Large intestine (tissue), 12 donors: ENCODE results near the gene PNPLA4. TPM values are rescaled to one million over a fixed set of nuclear protein-coding genes. Genes with fewer than 3 reads are reported as not detected.

ENCODE experiments used
- DNase-seq, 2 donors: peaks; one replicate each; pipeline versions ENCODE4 v3.0.0 to v3.0.0-alpha.2; 2013
- H3K27ac ChIP-seq: one replicate; pipeline ENCODE4 v1.5.1; 2013; ENCODE audit warnings: low read length
- H3K27me3 ChIP-seq: 2 replicates; pipeline ENCODE4 v1.6.1; 2013; ENCODE audit warnings: low read length; ENCODE audit not compliant: control insufficient read depth, insufficient read depth
- H3K36me3 ChIP-seq: 2 replicates; pipeline ENCODE4 v1.6.1; 2013; ENCODE audit warnings: low read length; ENCODE audit not compliant: control insufficient read depth, insufficient read depth
- H3K4me1 ChIP-seq: one replicate; pipeline ENCODE4 v1.6.1; 2013; ENCODE audit warnings: low read length; ENCODE audit not compliant: control insufficient read depth, insufficient read depth
- H3K4me3 ChIP-seq: one replicate; pipeline ENCODE4 v1.5.1; 2013; ENCODE audit warnings: low read length
- H3K9me3 ChIP-seq: one replicate; pipeline ENCODE4 v1.6.1; 2013; ENCODE audit warnings: mild to moderate bottlenecking, low read depth, low read length, moderate library complexity; ENCODE audit not compliant: control insufficient read depth
- WGBS: methylation state at CpG from one replicate; pipeline ENCODE4 v1.1.5; 2013; ENCODE audit warnings: low lambda C conversion rate; ENCODE audit not compliant: insufficient coverage; 5-methylcytosine and 5-hydroxymethylcytosine counted together
- long read RNA-seq, 11 donors: transcript quantifications; one replicate each; lab custom pipeline, GENCODE V29; 2026
- polyA plus RNA-seq: library from polyadenylated mRNA; unstranded; fragments of 120-200 nt; gene quantifications from one replicate; pipeline ENCODE4 v1.2.1, GENCODE V29; 2013

PNPLA4 gene, protein sequence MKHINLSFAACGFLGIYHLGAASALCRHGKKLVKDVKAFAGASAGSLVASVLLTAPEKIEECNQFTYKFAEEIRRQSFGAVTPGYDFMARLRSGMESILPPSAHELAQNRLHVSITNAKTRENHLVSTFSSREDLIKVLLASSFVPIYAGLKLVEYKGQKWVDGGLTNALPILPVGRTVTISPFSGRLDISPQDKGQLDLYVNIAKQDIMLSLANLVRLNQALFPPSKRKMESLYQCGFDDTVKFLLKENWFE
- 16.1 TPM for polyA plus RNA-seq
- long read RNA-seq, donor 1, transcript PNPLA4-201 (7 exons, 3,372 nt), result major isoform, 13 of 13 reads
- long read RNA-seq, donor 1, partial matches to known transcripts, result 0 of 13 reads
- long read RNA-seq, donor 1, other reads (novel, unspliced or antisense), result 0 of 13 reads
- long read RNA-seq, donor 2, transcript PNPLA4-201 (7 exons, 3,372 nt), result major isoform, 7 of 7 reads
- long read RNA-seq, donor 2, partial matches to known transcripts, result 0 of 7 reads
- long read RNA-seq, donor 2, other reads (novel, unspliced or antisense), result 0 of 7 reads
- long read RNA-seq, donor 3, transcript PNPLA4-201 (7 exons, 3,372 nt), result major isoform, 15 of 20 reads
- long read RNA-seq, donor 3, partial matches to known transcripts, result 5 of 20 reads
- long read RNA-seq, donor 3, other reads (novel, unspliced or antisense), result 0 of 20 reads
- long read RNA-seq, donor 4, partial matches to known transcripts, result 0 of 2 reads
- long read RNA-seq, donor 4, other reads (novel, unspliced or antisense), result 0 of 2 reads
- long read RNA-seq, donor 5, transcript PNPLA4-201 (7 exons, 3,372 nt), result major isoform, 6 of 7 reads
- long read RNA-seq, donor 5, partial matches to known transcripts, result 0 of 7 reads
- long read RNA-seq, donor 5, other reads (novel, unspliced or antisense), result 0 of 7 reads
- long read RNA-seq, donor 6, transcript PNPLA4-201 (7 exons, 3,372 nt), result major isoform, 11 of 18 reads
- long read RNA-seq, donor 6, partial matches to known transcripts, result 7 of 18 reads
- long read RNA-seq, donor 6, other reads (novel, unspliced or antisense), result 0 of 18 reads
- long read RNA-seq, donor 7, transcript PNPLA4-201 (7 exons, 3,372 nt), result major isoform, 6 of 6 reads
- long read RNA-seq, donor 7, partial matches to known transcripts, result 0 of 6 reads
- long read RNA-seq, donor 7, other reads (novel, unspliced or antisense), result 0 of 6 reads
- long read RNA-seq, donor 8, transcript PNPLA4-201 (7 exons, 3,372 nt), result major isoform, 16 of 29 reads
- long read RNA-seq, donor 8, partial matches to known transcripts, result 12 of 29 reads
- long read RNA-seq, donor 8, other reads (novel, unspliced or antisense), result 0 of 29 reads
- long read RNA-seq, donor 9, transcript PNPLA4-201 (7 exons, 3,372 nt), result major isoform, 12 of 18 reads
- long read RNA-seq, donor 9, partial matches to known transcripts, result 5 of 18 reads
- long read RNA-seq, donor 9, other reads (novel, unspliced or antisense), result 0 of 18 reads
- long read RNA-seq, donor 10, partial matches to known transcripts, result 5 of 8 reads
- long read RNA-seq, donor 10, other reads (novel, unspliced or antisense), result 0 of 8 reads
- long read RNA-seq, donor 11, transcript PNPLA4-201 (7 exons, 3,372 nt), result major isoform, 8 of 9 reads
- long read RNA-seq, donor 11, partial matches to known transcripts, result 0 of 9 reads
- long read RNA-seq, donor 11, other reads (novel, unspliced or antisense), result 0 of 9 reads

GRCh38 chrX:7927259-7928167 lies at the start of gene PNPLA4:
TSS of gene PNPLA4 (minus strand) at chrX:7927413. CDS start at chrX:7926119, 1,294 bp downstream.
- Histone ChIP-seq H3K27me3 (no peaks in the 10 kb centered on the region), H3K9me3 (no peaks in the 10 kb centered on the region), H3K27ac (peak within 1 kb of the TSS; percentile 85), H3K4me3 (peak within 1 kb of the TSS; percentile 62), H3K4me1 (peaks cover 4% of the 10 kb centered on the region), H3K36me3 (peaks cover 2% of the 10 kb centered on the region)
- WGBS, result no CpG with 5 or more reads among the region's 52 CpGs
- DNase-seq, result peak; percentile 89 to 92

GRCh38 chrX:7972586-7972985 lies 45.4 kb upstream of the PNPLA4 start:
- H3K4me1 ChIP-seq, result no peaks in the 10 kb centered on the region
- H3K4me3 ChIP-seq, result no peak overlapping the region
- no peaks in the 10 kb centered on the region for H3K36me3 ChIP-seq
- WGBS, result no CpG with 5 or more reads among the region's 2 CpGs
- no peak overlapping the region for H3K27ac ChIP-seq
- no peaks in the 10 kb centered on the region for H3K9me3 ChIP-seq
- no peaks in the 10 kb centered on the region for H3K27me3 ChIP-seq
- DNase-seq, result no peak

DNA sequence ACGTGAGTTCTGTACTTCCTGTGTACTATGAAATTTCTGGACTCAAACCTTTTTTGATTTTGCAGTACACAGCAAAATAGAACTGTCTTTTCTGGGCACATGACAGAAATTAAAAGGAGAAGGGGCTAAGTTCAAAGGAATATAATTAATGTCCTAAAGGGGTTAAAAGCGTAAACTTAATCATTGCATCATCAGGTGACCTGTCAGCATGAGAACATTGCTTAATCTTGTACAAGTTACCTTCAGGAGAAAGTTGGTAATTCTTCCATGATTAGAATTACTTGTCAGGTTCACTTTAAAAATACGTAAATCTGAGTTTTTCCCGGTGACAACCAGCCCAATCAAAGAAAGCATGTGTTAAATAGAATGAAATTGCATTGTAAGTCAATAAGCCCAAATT lies 43.2 kb upstream of the PNPLA4 start:
- Histone ChIP-seq H3K9me3 (no peaks in the 10 kb centered on the region), H3K36me3 (no peaks in the 10 kb centered on the region), H3K27ac (no peak overlapping the region), H3K4me3 (no peak overlapping the region), H3K4me1 (no peaks in the 10 kb centered on the region), H3K27me3 (no peaks in the 10 kb centered on the region)
- DNase-seq, result no peak
- WGBS, result no CpG with 5 or more reads among the region's 4 CpGs

DNA sequence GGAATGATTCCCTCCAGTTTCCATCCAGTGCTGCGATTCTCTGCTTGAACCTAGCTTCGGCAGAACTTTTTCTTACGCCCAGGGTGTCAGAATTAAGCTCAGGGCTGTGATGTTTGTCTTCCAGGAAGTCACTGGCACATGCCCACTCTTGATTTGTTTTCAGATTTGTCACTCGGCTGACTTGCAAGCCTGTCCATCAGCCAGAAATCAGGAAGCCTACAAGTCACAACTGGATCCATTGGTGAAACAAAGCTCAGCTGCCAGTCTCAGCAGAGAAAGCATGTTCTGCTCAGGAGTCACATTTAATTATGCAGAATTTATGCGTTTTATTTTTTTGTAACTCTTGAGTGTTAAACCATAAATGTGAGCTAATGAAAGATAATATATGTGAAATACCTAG lies 38.2 kb upstream of the PNPLA4 start:
- Histone ChIP-seq H3K36me3 (no peaks in the 10 kb centered on the region), H3K27me3 (no peaks in the 10 kb centered on the region), H3K9me3 (no peaks in the 10 kb centered on the region), H3K4me1 (no peaks in the 10 kb centered on the region), H3K4me3 (no peak overlapping the region), H3K27ac (no peak overlapping the region)
- no peak for DNase-seq
- WGBS, result no CpG with 5 or more reads among the region's 5 CpGs

GRCh38 chrX:7960246-7960645 lies 33.0 kb upstream of the PNPLA4 start:
- WGBS, result no CpG with 5 or more reads among the region's 1 CpG
- Histone ChIP-seq H3K27me3 (no peaks in the 10 kb centered on the region), H3K27ac (no peak overlapping the region), H3K9me3 (no peaks in the 10 kb centered on the region), H3K4me1 (no peaks in the 10 kb centered on the region), H3K36me3 (no peaks in the 10 kb centered on the region), H3K4me3 (no peak overlapping the region)
- no peak for DNase-seq

GRCh38 chrX:7953446-7953845 lies 26.2 kb upstream of the PNPLA4 start:
- Histone ChIP-seq H3K4me1 (no peaks in the 10 kb centered on the region), H3K9me3 (no peaks in the 10 kb centered on the region), H3K36me3 (no peaks in the 10 kb centered on the region), H3K4me3 (no peak overlapping the region), H3K27me3 (no peaks in the 10 kb centered on the region), H3K27ac (no peak overlapping the region)
- no peak for DNase-seq
- WGBS, result no CpG with 5 or more reads among the region's 5 CpGs

DNA sequence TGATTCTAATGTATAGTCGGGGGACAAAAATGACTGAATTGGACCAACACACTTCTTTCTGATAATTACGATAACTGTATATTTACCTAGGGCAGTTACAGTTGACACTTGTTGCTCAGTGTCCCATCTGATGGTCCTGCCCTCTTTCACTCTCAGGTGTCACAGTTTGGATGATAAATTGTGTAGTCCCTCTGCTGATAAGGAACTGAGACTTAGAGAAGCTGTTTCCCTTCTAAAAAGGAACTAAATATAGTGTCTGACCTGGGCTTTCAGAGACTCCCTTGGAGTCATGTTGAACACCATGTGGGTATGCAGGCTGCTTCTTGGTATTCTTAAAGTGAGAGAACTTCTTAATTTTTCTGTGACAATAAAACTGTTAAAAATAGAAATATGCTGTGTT lies 23.7 kb upstream of the PNPLA4 start:
- no CpG with 5 or more reads among the region's 2 CpGs for WGBS
- no peak overlapping the region for H3K27ac ChIP-seq
- no peak overlapping the region for H3K4me3 ChIP-seq
- H3K9me3 ChIP-seq, result no peaks in the 10 kb centered on the region
- no peak for DNase-seq
- no peaks in the 10 kb centered on the region for H3K36me3 ChIP-seq
- no peaks in the 10 kb centered on the region for H3K27me3 ChIP-seq
- H3K4me1 ChIP-seq, result no peaks in the 10 kb centered on the region

DNA sequence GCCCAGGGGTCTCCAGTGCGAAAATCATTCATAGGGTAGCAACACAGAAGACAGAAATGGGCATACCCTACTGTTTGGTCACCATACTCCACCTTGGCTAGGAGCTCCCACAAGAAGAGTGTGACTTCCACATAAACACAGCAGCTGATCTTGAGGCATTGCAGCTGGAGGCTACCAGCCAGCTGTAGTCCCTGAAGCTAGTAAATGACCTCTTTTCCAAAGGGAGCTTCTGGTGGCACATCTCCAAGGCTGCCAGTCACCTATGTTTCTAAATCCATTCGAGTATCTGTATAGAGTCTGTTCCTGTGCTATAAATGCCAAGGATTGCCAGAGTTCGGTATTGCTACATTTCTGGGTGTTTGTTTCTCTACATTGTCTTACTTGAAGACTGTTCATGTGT lies 21.3 kb upstream of the PNPLA4 start:
- Histone ChIP-seq H3K27me3 (no peaks in the 10 kb centered on the region), H3K36me3 (no peaks in the 10 kb centered on the region), H3K27ac (no peak overlapping the region), H3K4me1 (no peaks in the 10 kb centered on the region), H3K4me3 (no peak overlapping the region), H3K9me3 (no peaks in the 10 kb centered on the region)
- no peak for DNase-seq
- no CpG with 5 or more reads among the region's 3 CpGs for WGBS

DNA sequence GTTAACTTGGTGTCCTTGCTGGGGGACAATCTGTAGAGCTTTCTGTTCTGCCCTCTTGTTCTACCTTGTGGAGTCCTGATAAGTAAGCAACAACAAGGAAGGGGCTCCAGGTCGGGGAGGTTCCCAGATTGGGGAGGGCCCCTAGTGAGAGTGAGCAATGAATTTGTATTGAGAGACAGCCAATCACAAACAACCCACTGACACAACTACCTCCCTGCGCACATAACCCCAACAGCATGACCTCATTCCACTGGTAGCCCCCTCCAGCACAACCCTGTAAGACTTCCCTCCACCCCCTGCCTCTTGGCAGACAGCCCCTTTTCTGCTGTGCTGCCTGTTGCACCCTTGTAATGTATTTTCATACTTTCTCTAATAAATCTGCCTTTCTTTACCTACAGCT lies 19.7 kb upstream of the PNPLA4 start:
- Histone ChIP-seq H3K27me3 (no peaks in the 10 kb centered on the region), H3K4me3 (no peak overlapping the region), H3K27ac (no peak overlapping the region), H3K36me3 (no peaks in the 10 kb centered on the region), H3K4me1 (no peaks in the 10 kb centered on the region), H3K9me3 (no peaks in the 10 kb centered on the region)
- WGBS, result no CpG with 5 or more reads among the region's 2 CpGs
- DNase-seq, result no peak
